ENCODE results near the gene AFP.

Gene AFP

GRCh38 chr4:73415807-73416238 lies 20.2 kb upstream of the AFP start:
- DNase-seq: no peak

- DNase-seq: no peak
These were observed 19.5 kb upstream of the AFP start for GRCh38 chr4:73416423-73417087.

GRCh38 chr4:73417342-73417741 lies 18.7 kb upstream of the AFP start:
- no peak for DNase-seq

- no peak for DNase-seq
These were observed 18.0 kb upstream of the AFP start for GRCh38 chr4:73417973-73418372.

- DNase-seq: no peak
These were observed 17.3 kb upstream of the AFP start for GRCh38 chr4:73418677-73419076.

GRCh38 chr4:73419106-73420038 lies 16.6 kb upstream of the AFP start:
- no peak for DNase-seq

GRCh38 chr4:73420615-73421014 lies 15.4 kb upstream of the AFP start:
- no peak for DNase-seq

GRCh38 chr4:73421708-73422457 lies 14.1 kb upstream of the AFP start:
- DNase-seq: no peak

- DNase-seq: no peak
These were observed 13.6 kb upstream of the AFP start for GRCh38 chr4:73422458-73422752.

- DNase-seq: no peak
These were observed 12.8 kb upstream of the AFP start for GRCh38 chr4:73423184-73423583.

GRCh38 chr4:73426666-73427065 lies 9.4 kb upstream of the AFP start:
- no peak for DNase-seq

GRCh38 chr4:73429118-73429517 lies 6.9 kb upstream of the AFP start:
- no peak for DNase-seq

- no peak for DNase-seq
These were observed 6.0 kb upstream of the AFP start for GRCh38 chr4:73429826-73430587.

- DNase-seq: no peak
These were observed 4.2 kb upstream of the AFP start for GRCh38 chr4:73431813-73432168.

GRCh38 chr4:73432169-73433000 lies 3.6 kb upstream of the AFP start:
- no peak for DNase-seq

- no peak for DNase-seq
These were observed 2.9 kb upstream of the AFP start for GRCh38 chr4:73433140-73433539.

GRCh38 chr4:73434311-73434710 lies 1.7 kb upstream of the AFP start:
- DNase-seq: no peak

GRCh38 chr4:73436674-73437557 lies 895 bp downstream of the AFP start:
- DNase-seq: no peak

GRCh38 chr4:73437558-73437956 lies 1.5 kb downstream of the AFP start:
- no peak for DNase-seq

GRCh38 chr4:73438048-73438447 lies 2.0 kb downstream of the AFP start:
- no peak for DNase-seq

GRCh38 chr4:73438582-73439215 lies 2.7 kb downstream of the AFP start:
- DNase-seq: no peak

All from NCI-H1417 treated with DMSO at 0.1 percent for 48 hours (cell line).